OCI-LY7 (cell line): ENCODE measurements around the gene VSIG10L2. TPM values are rescaled to one million over a fixed set of nuclear protein-coding genes. Genes with fewer than 3 reads are reported as not detected.

Experiments
- BruUV-seq: library from RNA; stranded (reverse); fragments of 400-500 nt; replicated peaks from 2 replicates; lab custom pipeline; 2021; lab: Mats Ljungman, UMichigan
- CTCF ChIA-PET: fragments of 300-600 bp; sonication (Branson Sonifier 250); formaldehyde crosslinking; loops from one replicate; lab custom pipeline; 2022; ENCODE audit warnings: antibody characterized with exemption; ENCODE audit not compliant: unreplicated experiment; lab: Charles Lee
- POLR2A ChIA-PET: fragments of 300-600 bp; sonication (Branson Sonifier 250); formaldehyde crosslinking; loops from one replicate; lab custom pipeline; 2022; ENCODE audit warnings: antibody characterized with exemption; lab: Charles Lee
- DNase-seq: peaks from one replicate; pipeline ENCODE4 v3.0.0-alpha.2; 2015; ENCODE audit warnings: low spot score
- H2AFZ ChIP-seq: fragments of 200-600 bp; sonication (generic), shearing (Covaris generic); 2 replicates; pipeline ENCODE4 v1.6.1; 2014; ENCODE audit warnings: mild to moderate bottlenecking, antibody characterized with exemption, low read length, moderate library complexity
- H3K27ac ChIP-seq: fragments of 200-600 bp; sonication (generic); 2 replicates; pipeline ENCODE4 v1.5.1; 2014; ENCODE audit warnings: mixed run types, low read depth, mild to moderate bottlenecking, moderate library complexity, low read length, inconsistent platforms; ENCODE audit not compliant: poor library complexity, severe bottlenecking
- H3K36me3 ChIP-seq: fragments of 200-600 bp; sonication (generic); 2 replicates; pipeline ENCODE4 v1.6.1; 2014; ENCODE audit warnings: mild to moderate bottlenecking, antibody characterized with exemption, low read length, moderate library complexity, mixed read lengths; ENCODE audit not compliant: insufficient read depth
- H3K4me1 ChIP-seq: fragments of 200-600 bp; sonication (generic); 2 replicates; pipeline ENCODE4 v1.5.1; 2014; ENCODE audit warnings: mild to moderate bottlenecking, low read length; ENCODE audit not compliant: insufficient read depth, poor library complexity, severe bottlenecking
- H3K4me2 ChIP-seq: fragments of 200-600 bp; sonication (generic); 2 replicates; pipeline ENCODE4 v1.6.1; 2014; ENCODE audit warnings: mild to moderate bottlenecking, low read length
- H3K4me3 ChIP-seq: fragments of 200-600 bp; sonication (generic); 2 replicates; pipeline ENCODE4 v1.5.1; 2014; ENCODE audit warnings: mild to moderate bottlenecking, low read depth, low read length; ENCODE audit not compliant: poor library complexity, severe bottlenecking
- H3K79me2 ChIP-seq: fragments of 200-600 bp; sonication (generic); 2 replicates; pipeline ENCODE4 v1.6.1; 2016; ENCODE audit warnings: low read depth, mild to moderate bottlenecking, low read length, moderate library complexity, mixed read lengths; ENCODE audit not compliant: insufficient read depth
- H3K9me2 ChIP-seq: fragments of 200-600 bp; sonication (generic); 2 replicates; pipeline ENCODE4 v1.6.1; 2016; ENCODE audit warnings: mild to moderate bottlenecking, low read length, mixed read lengths; ENCODE audit not compliant: insufficient read depth
- H3K9me3 ChIP-seq: fragments of 200-600 bp; sonication (generic); 2 replicates; pipeline ENCODE4 v1.6.1; 2014; ENCODE audit warnings: mild to moderate bottlenecking, mixed run types, low read length, mixed read lengths
- H4K20me1 ChIP-seq: fragments of 200-600 bp; sonication (generic); 2 replicates; pipeline ENCODE4 v1.6.1; 2014; ENCODE audit warnings: mild to moderate bottlenecking, antibody characterized with exemption, low read length, moderate library complexity, mixed read lengths; ENCODE audit not compliant: insufficient read depth
- EZH2phosphoT487 ChIP-seq: fragments of 200-600 bp; sonication (generic); IDR thresholded peaks from 2 replicates; pipeline ENCODE4 v1.6.1; 2018; ENCODE audit warnings: low read depth, borderline replicate concordance, mild to moderate bottlenecking, mixed run types, antibody characterized with exemption, low read length, moderate library complexity, mixed read lengths
- intact Hi-C: fragments of 100-400 bp; cut with micrococcal nuclease; formaldehyde crosslinking; loops from one replicate; pipeline ENCODE4 v1.10.0; 2022; ENCODE audit not compliant: unreplicated experiment
- total RNA-seq, 2 experiments: library from RNA; depleted of rRNA in 1 of 2; stranded (reverse); fragments of >200 nt in 1 of 2; shearing (Covaris generic) in 1 of 2; gene quantifications; 2 replicates each; pipeline ENCODE4 v1.2.3, GENCODE V29; 2014 to 2022
- TF ChIP-seq, protein P1 (sequence below): fragments of 200-600 bp; sonication (generic); conservative IDR thresholded peaks from 2 replicates; pipeline ENCODE4 v1.5.1; 2014; ENCODE audit warnings: mild to moderate bottlenecking, antibody characterized with exemption, low read length, moderate library complexity, mixed read lengths

The VSIG10L2 gene
- total RNA-seq, 2 experiments from 2014 or later: not detected

- CTCF ChIA-PET: interaction anchor here (0.6 kb wide), 2 partner anchors 13 to 267 kb away, joined by 3 read pairs; no protein-coding TSS in a partner anchor
- Histone ChIP-seq H3K4me1 (no peaks in the 10 kb centered on the region), H3K9me2 (no peaks in the 10 kb centered on the region), H3K79me2 (no peaks in the 10 kb centered on the region), H4K20me1 (no peaks in the 10 kb centered on the region), H3K9me3 (no peaks in the 10 kb centered on the region), H3K4me2 (no peak overlapping the region), H3K36me3 (no peaks in the 10 kb centered on the region), H2AFZ (no peak overlapping the region), H3K4me3 (no peak overlapping the region), H3K27ac (no peak overlapping the region)
- POLR2A ChIA-PET: interaction anchor here (0.6 kb wide), 1 partner anchor 249 kb away, joined by 3 read pairs; no protein-coding TSS in a partner anchor
- intact Hi-C loops: no loop called here
- TF ChIP-seq, protein P1, sequence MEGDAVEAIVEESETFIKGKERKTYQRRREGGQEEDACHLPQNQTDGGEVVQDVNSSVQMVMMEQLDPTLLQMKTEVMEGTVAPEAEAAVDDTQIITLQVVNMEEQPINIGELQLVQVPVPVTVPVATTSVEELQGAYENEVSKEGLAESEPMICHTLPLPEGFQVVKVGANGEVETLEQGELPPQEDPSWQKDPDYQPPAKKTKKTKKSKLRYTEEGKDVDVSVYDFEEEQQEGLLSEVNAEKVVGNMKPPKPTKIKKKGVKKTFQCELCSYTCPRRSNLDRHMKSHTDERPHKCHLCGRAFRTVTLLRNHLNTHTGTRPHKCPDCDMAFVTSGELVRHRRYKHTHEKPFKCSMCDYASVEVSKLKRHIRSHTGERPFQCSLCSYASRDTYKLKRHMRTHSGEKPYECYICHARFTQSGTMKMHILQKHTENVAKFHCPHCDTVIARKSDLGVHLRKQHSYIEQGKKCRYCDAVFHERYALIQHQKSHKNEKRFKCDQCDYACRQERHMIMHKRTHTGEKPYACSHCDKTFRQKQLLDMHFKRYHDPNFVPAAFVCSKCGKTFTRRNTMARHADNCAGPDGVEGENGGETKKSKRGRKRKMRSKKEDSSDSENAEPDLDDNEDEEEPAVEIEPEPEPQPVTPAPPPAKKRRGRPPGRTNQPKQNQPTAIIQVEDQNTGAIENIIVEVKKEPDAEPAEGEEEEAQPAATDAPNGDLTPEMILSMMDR: no peak
- TF ChIP-seq EZH2phosphoT487: no peak
- no TSS peak for BruUV-seq
- DNase-seq: no peak
These were observed 20.6 kb upstream of the VSIG10L2 start for GRCh38 chr11:125925247-125925740.

GRCh38 chr11:125925804-125926203 lies 20.0 kb upstream of the VSIG10L2 start:
- no peak overlapping the region for H3K4me2 ChIP-seq
- no peak overlapping the region for H3K27ac ChIP-seq
- intact Hi-C loops: no loop called here
- no peak for TF ChIP-seq EZH2phosphoT487
- TF ChIP-seq, protein P1: no peak
- H4K20me1 ChIP-seq: no peaks in the 10 kb centered on the region
- ChIA-PET POLR2A (interaction anchor here (0.6 kb wide), 1 partner anchor 248 kb away, joined by 3 read pairs; no protein-coding TSS in a partner anchor), CTCF (interaction anchor here (0.5 to 0.6 kb wide), 3 partner anchors 13 to 267 kb away, joined by 3 to 7 read pairs (median 3); no protein-coding TSS in a partner anchor)
- no peaks in the 10 kb centered on the region for H3K9me3 ChIP-seq
- BruUV-seq: no TSS peak
- no peaks in the 10 kb centered on the region for H3K9me2 ChIP-seq
- no peaks in the 10 kb centered on the region for H3K4me1 ChIP-seq
- no peak overlapping the region for H2AFZ ChIP-seq
- H3K79me2 ChIP-seq: no peaks in the 10 kb centered on the region
- H3K36me3 ChIP-seq: no peaks in the 10 kb centered on the region
- no peak for DNase-seq
- H3K4me3 ChIP-seq: no peak overlapping the region

DNA sequence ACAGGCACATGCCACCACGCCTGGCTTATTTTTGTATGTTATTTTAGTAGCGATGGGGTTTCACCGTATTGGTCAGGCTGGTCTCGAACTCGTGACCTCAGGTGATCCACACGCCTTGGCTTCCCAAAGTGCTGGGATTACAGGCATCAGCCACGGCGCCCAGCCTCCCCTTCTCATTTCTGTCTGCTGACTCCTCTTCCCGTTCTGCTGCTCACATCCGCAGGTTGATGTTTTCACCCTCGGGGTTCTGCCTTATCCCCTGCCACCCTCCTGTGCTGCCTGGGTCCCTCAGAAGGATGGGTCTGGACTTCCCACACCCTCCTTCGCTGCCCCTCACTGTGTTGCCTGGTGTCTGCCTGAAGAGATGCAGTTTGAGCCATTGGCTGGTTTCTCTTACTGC lies 19.2 kb upstream of the VSIG10L2 start:
- Histone ChIP-seq H3K4me1 (no peaks in the 10 kb centered on the region), H3K79me2 (no peaks in the 10 kb centered on the region), H3K9me2 (no peaks in the 10 kb centered on the region), H3K4me3 (no peak overlapping the region), H2AFZ (no peak overlapping the region), H3K4me2 (no peak overlapping the region), H3K9me3 (no peaks in the 10 kb centered on the region), H4K20me1 (no peaks in the 10 kb centered on the region), H3K36me3 (no peaks in the 10 kb centered on the region), H3K27ac (no peak overlapping the region)
- ChIA-PET POLR2A (no interaction called here), CTCF (no interaction called here)
- TF ChIP-seq, protein P1: no peak
- TF ChIP-seq EZH2phosphoT487: no peak
- intact Hi-C loops: no loop called here
- no TSS peak for BruUV-seq
- no peak for DNase-seq
